Measurements from ENCODE around the gene SLC35B4. TPM values are rescaled to one million over a fixed set of nuclear protein-coding genes. Genes with fewer than 3 reads are reported as not detected.

The SLC35B4 gene
- total RNA-seq, 1 experiment from 2014 or later: 18.6 TPM

GRCh38 chr7:134307320-134307719 is 9.4 kb downstream of the SLC35B4 start:
- CTCF ChIA-PET: interaction anchor here (0.6 to 0.8 kb wide), 2 partner anchors 8 to 374 kb away, joined by 3 to 4 read pairs; no protein-coding TSS in a partner anchor
- TF ChIP-seq CTCF (IDR thresholded peaks at IDR 0.05; ENCODE audit: unreplicated experiment): no peak
- Mint-ChIP-seq H3K9me3 (ENCODE audit: unreplicated experiment) (no peaks in the 10 kb centered on the region), H3K4me1 (ENCODE audit: insufficient read depth, unreplicated experiment) (no peaks in the 10 kb centered on the region), H3K27me3 (ENCODE audit: insufficient read depth, unreplicated experiment) (no peaks in the 10 kb centered on the region), H3K4me3 (ENCODE audit: unreplicated experiment) (no peak overlapping the region), H3K27ac (ENCODE audit: low read depth, unreplicated experiment) (no peak overlapping the region), H3K36me3 (ENCODE audit: insufficient read depth, unreplicated experiment) (peaks cover 26% of the 10 kb centered on the region)
- POLR2A ChIA-PET: interaction anchor here (0.7 kb wide), 1 partner anchor 39 kb away, joined by 3 read pairs; no protein-coding TSS in a partner anchor
- no peak for DNase-seq (ENCODE audit: unreplicated experiment)
- no TSS peak for BruUV-seq (replicated peaks)
- intact Hi-C loops (cut with micrococcal nuclease): no loop called here

GRCh38 chr7:134302120-134302519 is 14.6 kb downstream of the SLC35B4 start:
- H3K36me3 Mint-ChIP-seq (ENCODE audit: insufficient read depth, unreplicated experiment): peaks cover 19% of the 10 kb centered on the region
- POLR2A ChIA-PET: interaction anchor here (1.0 kb wide), 1 partner anchor 183 kb away, joined by 3 read pairs; no protein-coding TSS in a partner anchor
- BruUV-seq (replicated peaks): no TSS peak
- no peak overlapping the region for H3K4me3 Mint-ChIP-seq (ENCODE audit: unreplicated experiment)
- H3K27ac Mint-ChIP-seq (ENCODE audit: low read depth, unreplicated experiment): no peak overlapping the region
- no peaks in the 10 kb centered on the region for H3K27me3 Mint-ChIP-seq (ENCODE audit: insufficient read depth, unreplicated experiment)
- no peak for DNase-seq (ENCODE audit: unreplicated experiment)
- intact Hi-C loops (cut with micrococcal nuclease): no loop called here
- H3K4me1 Mint-ChIP-seq (ENCODE audit: insufficient read depth, unreplicated experiment): no peaks in the 10 kb centered on the region
- CTCF ChIA-PET: interaction anchor here (0.6 kb wide), 1 partner anchor 1065 kb away, joined by 3 read pairs; no protein-coding TSS in a partner anchor
- no peaks in the 10 kb centered on the region for H3K9me3 Mint-ChIP-seq (ENCODE audit: unreplicated experiment)
- no peak for TF ChIP-seq CTCF (IDR thresholded peaks at IDR 0.05; ENCODE audit: unreplicated experiment)

GRCh38 chr7:134301592-134301991 is 15.1 kb downstream of the SLC35B4 start:
- TF ChIP-seq CTCF (IDR thresholded peaks at IDR 0.05; ENCODE audit: unreplicated experiment): no peak
- intact Hi-C loops (cut with micrococcal nuclease): no loop called here
- no peak for DNase-seq (ENCODE audit: unreplicated experiment)
- CTCF ChIA-PET: no interaction called here
- BruUV-seq (replicated peaks): no TSS peak
- POLR2A ChIA-PET: no interaction called here
- no peak overlapping the region for H3K27ac Mint-ChIP-seq (ENCODE audit: low read depth, unreplicated experiment)
- no peaks in the 10 kb centered on the region for H3K27me3 Mint-ChIP-seq (ENCODE audit: insufficient read depth, unreplicated experiment)
- H3K4me1 Mint-ChIP-seq (ENCODE audit: insufficient read depth, unreplicated experiment): no peaks in the 10 kb centered on the region
- no peak overlapping the region for H3K4me3 Mint-ChIP-seq (ENCODE audit: unreplicated experiment)
- no peaks in the 10 kb centered on the region for H3K9me3 Mint-ChIP-seq (ENCODE audit: unreplicated experiment)
- H3K36me3 Mint-ChIP-seq (ENCODE audit: insufficient read depth, unreplicated experiment): peaks cover 17% of the 10 kb centered on the region

GRCh38 chr7:134300988-134301387 is 15.7 kb downstream of the SLC35B4 start:
- ChIA-PET POLR2A (no interaction called here), CTCF (no interaction called here)
- no peaks in the 10 kb centered on the region for H3K9me3 Mint-ChIP-seq (ENCODE audit: unreplicated experiment)
- peaks cover 11% of the 10 kb centered on the region for H3K36me3 Mint-ChIP-seq (ENCODE audit: insufficient read depth, unreplicated experiment)
- intact Hi-C loops (cut with micrococcal nuclease): no loop called here
- TF ChIP-seq CTCF (IDR thresholded peaks at IDR 0.05; ENCODE audit: unreplicated experiment): no peak
- DNase-seq (ENCODE audit: unreplicated experiment): no peak
- H3K27me3 Mint-ChIP-seq (ENCODE audit: insufficient read depth, unreplicated experiment): no peaks in the 10 kb centered on the region
- H3K4me3 Mint-ChIP-seq (ENCODE audit: unreplicated experiment): no peak overlapping the region
- no peaks in the 10 kb centered on the region for H3K4me1 Mint-ChIP-seq (ENCODE audit: insufficient read depth, unreplicated experiment)
- BruUV-seq (replicated peaks): no TSS peak
- no peak overlapping the region for H3K27ac Mint-ChIP-seq (ENCODE audit: low read depth, unreplicated experiment)

All from MCF 10A (cell line).